DOHH2 (cell line): ENCODE results near the gene CDK15.

ENCODE experiments used
- CTCF ChIP-seq: fragments of 200-600 bp; sonication (generic); IDR thresholded peaks from one replicate; pipeline ENCODE4 v1.5.1; 2014; ENCODE audit warnings: antibody characterized with exemption, mild to moderate bottlenecking, low read depth, low read length; ENCODE audit not compliant: poor library complexity, severe bottlenecking
- EZH2phosphoT487 ChIP-seq: fragments of 200-600 bp; sonication (generic); IDR thresholded peaks from 2 replicates; pipeline ENCODE4 v1.6.1; 2017; ENCODE audit warnings: borderline replicate concordance, mild to moderate bottlenecking, antibody characterized with exemption, low read length, moderate library complexity, mixed read lengths

- no peak for TF ChIP-seq CTCF
- no peak for TF ChIP-seq EZH2phosphoT487
Measured at GRCh38 chr2:201883606-201884369, 77.5 kb downstream of the CDK15 start.
